ENCODE data around the gene CRELD2.

CRELD2 gene

GRCh38 chr22:49905465-49905864 lies 13.0 kb upstream of the CRELD2 start:
- TF ChIP-seq, protein P1, sequence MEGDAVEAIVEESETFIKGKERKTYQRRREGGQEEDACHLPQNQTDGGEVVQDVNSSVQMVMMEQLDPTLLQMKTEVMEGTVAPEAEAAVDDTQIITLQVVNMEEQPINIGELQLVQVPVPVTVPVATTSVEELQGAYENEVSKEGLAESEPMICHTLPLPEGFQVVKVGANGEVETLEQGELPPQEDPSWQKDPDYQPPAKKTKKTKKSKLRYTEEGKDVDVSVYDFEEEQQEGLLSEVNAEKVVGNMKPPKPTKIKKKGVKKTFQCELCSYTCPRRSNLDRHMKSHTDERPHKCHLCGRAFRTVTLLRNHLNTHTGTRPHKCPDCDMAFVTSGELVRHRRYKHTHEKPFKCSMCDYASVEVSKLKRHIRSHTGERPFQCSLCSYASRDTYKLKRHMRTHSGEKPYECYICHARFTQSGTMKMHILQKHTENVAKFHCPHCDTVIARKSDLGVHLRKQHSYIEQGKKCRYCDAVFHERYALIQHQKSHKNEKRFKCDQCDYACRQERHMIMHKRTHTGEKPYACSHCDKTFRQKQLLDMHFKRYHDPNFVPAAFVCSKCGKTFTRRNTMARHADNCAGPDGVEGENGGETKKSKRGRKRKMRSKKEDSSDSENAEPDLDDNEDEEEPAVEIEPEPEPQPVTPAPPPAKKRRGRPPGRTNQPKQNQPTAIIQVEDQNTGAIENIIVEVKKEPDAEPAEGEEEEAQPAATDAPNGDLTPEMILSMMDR (IDR thresholded peaks at IDR 0.05; ENCODE audit: insufficient read depth, low read depth, low read length, missing control alignments): no peak
- H3K4me3 ChIP-seq (ENCODE audit: low read depth, low read length): no peak overlapping the region
- DNase-seq (ENCODE audit: low read depth): no peak

DNA sequence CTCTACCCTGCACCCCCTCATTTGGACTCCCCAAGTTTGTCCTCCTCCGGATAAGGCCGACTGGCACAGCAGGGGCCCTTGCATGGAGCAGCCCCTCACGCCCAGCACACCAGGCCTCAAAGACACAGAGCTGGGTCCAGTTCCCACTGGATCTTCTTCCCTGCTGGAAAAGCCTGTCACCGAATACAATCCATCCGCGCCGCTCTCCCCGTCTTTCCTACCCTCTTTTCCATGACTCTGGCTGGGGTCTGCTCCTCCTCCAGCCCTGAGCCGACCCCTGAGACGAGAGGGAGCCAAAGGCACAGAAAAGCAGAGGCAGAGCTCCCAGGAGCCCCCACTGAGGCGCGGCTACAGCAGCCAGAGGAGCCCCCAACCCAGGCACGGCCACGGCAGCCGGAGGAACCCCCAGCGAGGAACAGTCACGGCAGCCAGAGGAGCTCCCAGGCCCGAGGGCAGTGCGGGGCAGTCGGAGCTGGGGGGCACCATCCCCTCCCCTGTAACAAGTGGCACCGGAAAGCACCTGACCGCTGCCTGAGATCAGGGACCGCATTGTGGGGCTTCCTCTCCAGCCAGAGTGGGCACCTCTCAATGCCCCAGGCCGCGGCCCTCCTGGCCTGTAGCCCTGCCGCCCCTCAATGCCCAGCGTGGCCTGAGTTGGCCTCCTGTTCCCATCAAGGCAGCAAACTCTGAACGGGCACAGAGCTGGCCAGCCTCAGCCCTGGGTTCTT lies 12.2 kb upstream of the CRELD2 start:
- DNase-seq (ENCODE audit: low read depth): no peak
- no peak overlapping the region for H3K4me3 ChIP-seq (ENCODE audit: low read depth, low read length)
- TF ChIP-seq, protein P1 (IDR thresholded peaks at IDR 0.05; ENCODE audit: insufficient read depth, low read depth, low read length, missing control alignments): no peak

DNA sequence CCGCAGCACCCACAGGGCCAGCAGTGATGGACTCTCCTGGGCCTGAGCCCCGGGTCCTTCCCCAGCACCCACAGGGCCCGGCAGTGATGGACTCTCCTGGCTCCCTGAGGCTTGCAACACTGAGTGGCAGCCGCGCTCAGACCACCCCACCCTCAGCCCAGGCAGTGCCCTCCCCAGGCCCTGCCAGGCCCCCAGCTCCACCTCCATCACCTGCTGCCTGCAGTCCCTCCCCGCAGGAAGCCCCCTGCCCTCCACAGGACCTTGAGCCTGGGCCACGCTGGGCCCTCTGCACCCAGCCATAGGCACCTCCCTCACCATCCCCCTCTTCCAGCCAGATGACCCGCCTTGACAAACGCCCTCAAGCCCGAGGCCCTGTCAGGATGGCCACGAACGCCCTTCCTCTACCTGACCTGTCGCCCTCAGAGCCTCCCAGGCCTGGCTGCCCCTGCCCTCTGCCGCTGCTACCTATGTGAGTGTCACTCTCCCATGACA lies 11.6 kb upstream of the CRELD2 start:
- TF ChIP-seq, protein P1 (IDR thresholded peaks at IDR 0.05; ENCODE audit: insufficient read depth, low read depth, low read length, missing control alignments): no peak
- no peak overlapping the region for H3K4me3 ChIP-seq (ENCODE audit: low read depth, low read length)
- no peak for DNase-seq (ENCODE audit: low read depth)

DNA sequence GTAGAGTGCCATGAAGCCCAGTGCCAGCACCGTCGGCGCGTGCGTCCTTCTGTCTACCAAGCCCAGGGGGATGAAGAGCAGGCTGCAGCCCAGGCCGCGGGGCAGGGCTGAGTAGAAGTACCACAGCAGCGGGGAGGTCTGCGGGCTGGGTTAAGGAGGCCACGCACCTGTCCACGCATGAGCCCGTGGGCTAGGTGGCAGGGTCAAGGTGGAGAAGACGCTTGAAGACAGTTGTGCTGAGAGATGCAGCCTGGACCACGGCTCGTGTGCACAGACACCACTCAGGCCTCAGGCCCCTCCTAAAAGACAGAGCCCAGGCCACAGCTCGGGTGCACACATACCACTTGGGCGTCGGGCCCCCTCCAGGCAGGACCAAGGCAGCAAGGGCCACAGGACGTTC lies 10.6 kb upstream of the CRELD2 start:
- no peak overlapping the region for H3K4me3 ChIP-seq (ENCODE audit: low read depth, low read length)
- no peak for DNase-seq (ENCODE audit: low read depth)
- TF ChIP-seq, protein P1 (IDR thresholded peaks at IDR 0.05; ENCODE audit: insufficient read depth, low read depth, low read length, missing control alignments): no peak

DNA sequence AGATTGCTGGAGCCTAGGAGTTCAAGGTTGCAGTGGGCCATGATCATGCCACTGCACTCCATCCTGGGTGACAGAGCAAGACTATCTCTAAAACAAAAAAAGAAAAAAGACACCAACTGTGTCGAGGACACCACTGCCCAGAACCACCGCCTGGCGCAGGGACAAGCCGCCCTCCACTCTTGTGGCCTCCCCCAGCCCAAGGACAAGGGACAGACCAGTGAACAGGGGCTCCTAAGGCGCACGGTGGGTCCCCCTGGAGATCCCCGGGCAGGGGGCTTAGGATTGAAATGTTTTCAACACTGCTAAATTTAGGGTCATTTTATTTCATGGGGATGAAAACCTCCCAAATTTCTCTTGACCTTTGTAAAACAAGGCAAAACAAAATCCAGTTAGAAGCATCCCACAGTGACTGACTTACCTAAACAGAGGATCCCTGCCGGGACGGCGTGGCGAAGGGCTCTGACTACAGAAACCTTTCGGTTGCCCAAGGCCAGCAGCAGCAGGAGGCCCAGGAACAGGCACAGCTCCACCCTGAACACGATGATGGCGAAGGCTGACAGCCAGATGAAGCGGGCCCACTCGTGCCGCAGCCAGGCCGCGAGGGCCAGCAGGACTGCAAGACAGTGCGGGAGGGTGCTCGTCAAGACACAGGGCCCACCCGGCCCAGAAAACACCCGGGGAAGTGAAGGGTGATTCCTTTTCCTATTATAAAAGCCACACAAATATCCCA lies 8.8 kb upstream of the CRELD2 start:
- H3K4me3 ChIP-seq (ENCODE audit: low read depth, low read length): no peak overlapping the region
- DNase-seq (ENCODE audit: low read depth): no peak
- TF ChIP-seq, protein P1 (IDR thresholded peaks at IDR 0.05; ENCODE audit: insufficient read depth, low read depth, low read length, missing control alignments): no peak

DNA sequence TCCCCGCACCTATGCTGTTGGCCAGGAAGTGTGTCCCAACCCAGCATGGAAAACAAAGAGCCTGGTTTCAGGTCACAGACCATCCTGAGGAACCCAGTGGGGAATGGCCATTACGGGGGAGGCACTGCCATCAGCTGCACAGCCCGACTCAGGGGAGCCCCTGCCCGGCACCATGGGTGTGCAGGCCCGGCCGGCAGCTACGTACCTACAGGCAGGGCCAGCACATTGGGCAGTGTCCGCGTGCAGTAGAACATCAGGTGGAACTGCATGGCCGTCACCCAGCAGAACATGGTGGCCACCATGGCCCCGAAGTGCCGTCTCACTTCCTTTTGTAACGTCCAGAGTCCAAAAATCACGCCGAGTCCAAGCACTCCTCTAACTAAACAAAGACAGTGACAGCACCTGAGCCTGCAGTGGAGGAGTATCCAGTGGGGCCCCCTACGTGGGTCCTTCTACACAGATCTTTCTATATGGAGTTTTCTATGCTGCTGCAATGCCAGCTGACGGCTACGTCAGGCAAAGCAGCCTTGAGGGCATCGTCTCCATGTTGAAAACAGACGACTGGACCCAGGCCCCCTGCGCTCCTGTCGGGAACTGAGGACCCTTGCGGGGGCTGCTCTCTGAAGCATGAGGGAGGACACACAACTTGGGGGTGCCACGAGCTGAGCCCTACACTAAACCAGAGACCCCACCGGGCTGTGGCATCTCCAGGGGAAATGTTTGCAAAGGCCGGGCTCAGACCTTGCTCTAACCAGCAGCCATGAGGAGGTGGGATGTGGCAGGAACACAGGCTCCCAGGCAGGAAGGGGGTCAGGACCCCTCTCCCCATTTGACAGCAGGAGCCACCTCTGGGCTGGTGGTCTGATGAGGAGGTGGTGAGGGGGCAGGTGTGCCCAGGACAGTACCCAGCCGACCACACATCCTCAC lies 7.9 kb upstream of the CRELD2 start:
- DNase-seq (ENCODE audit: low read depth): no peak
- no peak overlapping the region for H3K4me3 ChIP-seq (ENCODE audit: low read depth, low read length)
- TF ChIP-seq, protein P1 (IDR thresholded peaks at IDR 0.05; ENCODE audit: insufficient read depth, low read depth, low read length, missing control alignments): no peak

Measured in GM12865 (cell line).